K562 (cell line): Measurements from ENCODE around the gene PITPNM3. TPM values are rescaled to one million over a fixed set of nuclear protein-coding genes. Genes with fewer than 3 reads are reported as not detected.

Source experiments
- ATAC-seq: fragments of 200-7000 bp; cut with Tn5 transposase; 3 replicates; pipeline ENCODE4 v1.9.1; 2020; ENCODE audit warnings: moderate library complexity
- BruUV-seq: library from RNA; stranded (reverse); fragments of 400-500 nt; replicated peaks from 2 replicates; lab custom pipeline; 2021; lab: Mats Ljungman, UMichigan
- CTCF ChIA-PET: fragments of 300-600 bp; formaldehyde crosslinking; extraction: SDS; loops from one replicate; lab custom pipeline; 2021; ENCODE audit warnings: low intra/inter-chr PET ratio; lab: Yijun Ruan, JAX
- POLR2A ChIA-PET: fragments of 300-600, 350-650 bp; sonication (Branson Sonifier 250); formaldehyde crosslinking; extraction: SDS; loops from one replicate; lab custom pipeline; 2021; ENCODE audit warnings: antibody characterized with exemption, inconsistent platforms; lab: Yijun Ruan, JAX
- DNase-seq, 4 experiments: peaks; one replicate each; pipeline versions ENCODE4 v3.0.0 to v3.0.0-alpha.2; 2011 to 2018; ENCODE audit warnings: low spot score in 3 of 4, mixed read lengths in 3 of 4; ENCODE audit errors: extremely low read depth in 1 of 4
- FAIRE-seq: peaks from 2 replicates; lab custom pipeline; 2011; peaks lifted over from hg19 to GRCh38; lab: Jason Lieb, UNC
- H2AFZ ChIP-seq: 2 replicates; pipeline ENCODE4 v1.6.0; 2011; ENCODE audit warnings: low read depth, low read length, control low read depth, inconsistent platforms
- H3K27ac ChIP-seq: fragments of 200-600 bp; 3 replicates; pipeline ENCODE4 v1.8.0; 2011; ENCODE audit warnings: low read depth, mild to moderate bottlenecking, control low read depth, inconsistent platforms, low read length, moderate library complexity, mixed read lengths; ENCODE audit errors: extremely low read depth
- H3K27me3 ChIP-seq, 2 experiments: fragments of 300-600 bp in 1 of 2; 2 replicates in 1 of 2; 3 replicates in 1 of 2; pipeline versions ENCODE4 v1.6.0 to v1.8.0; 2011; ENCODE audit warnings: inconsistent platforms in 2 of 2, low read length in 2 of 2, mild to moderate bottlenecking in 1 of 2, mixed read lengths in 1 of 2, moderate library complexity in 1 of 2; ENCODE audit not compliant: control insufficient read depth in 2 of 2, insufficient read depth in 2 of 2
- H3K36me3 ChIP-seq: fragments of 300-600 bp; 3 replicates; pipeline ENCODE4 v1.8.0; 2011; ENCODE audit warnings: mild to moderate bottlenecking, low read length, inconsistent platforms; ENCODE audit not compliant: control insufficient read depth, insufficient read depth
- H3K4me1 ChIP-seq, 2 experiments: fragments of 200-600 bp in 1 of 2; replicated peaks in 1 of 2; 2 replicates in 1 of 2; 3 replicates in 1 of 2; pipeline versions ENCODE4 v1.5.1 to v1.8.0; 2011; ENCODE audit warnings: inconsistent platforms in 2 of 2, low read length in 2 of 2, mild to moderate bottlenecking in 1 of 2, mixed read lengths in 1 of 2, moderate library complexity in 1 of 2; ENCODE audit not compliant: control insufficient read depth in 2 of 2, insufficient read depth in 2 of 2
- H3K4me2 ChIP-seq: 2 replicates; pipeline ENCODE4 v1.6.1; 2011; ENCODE audit warnings: low read length, control low read depth, inconsistent platforms, mixed read lengths; ENCODE audit not compliant: insufficient read depth
- H3K4me3 ChIP-seq: fragments of 200-600 bp; sonication (generic), shearing (Covaris generic); 2 replicates; pipeline ENCODE4 v1.5.1; 2016; ENCODE audit warnings: control low read depth, inconsistent platforms
- H3K79me2 ChIP-seq: fragments of 200-600 bp; 3 replicates; pipeline ENCODE4 v1.8.0; 2011; ENCODE audit warnings: low read length, inconsistent platforms; ENCODE audit not compliant: control insufficient read depth, insufficient read depth
- H3K9ac ChIP-seq, 2 experiments: 2 replicates each; pipeline versions ENCODE4 v1.6.0 to v1.6.1; 2011; ENCODE audit warnings: low read depth in 2 of 2, low read length in 2 of 2, control low read depth in 1 of 2, inconsistent platforms in 1 of 2, mild to moderate bottlenecking in 1 of 2, mixed read lengths in 1 of 2; ENCODE audit not compliant: insufficient read depth in 1 of 2
- H3K9me1 ChIP-seq: one replicate; pipeline ENCODE4 v1.6.0; 2011; ENCODE audit warnings: inconsistent platforms, mild to moderate bottlenecking, low read length, moderate library complexity; ENCODE audit not compliant: control insufficient read depth, insufficient read depth
- H3K9me3 ChIP-seq: replicated peaks from 2 replicates; pipeline ENCODE4 v1.5.1; 2011; ENCODE audit warnings: low read depth, low read length, inconsistent platforms; ENCODE audit not compliant: control insufficient read depth, insufficient read depth
- H4K20me1 ChIP-seq: replicated peaks from 2 replicates; pipeline ENCODE4 v1.6.1; 2011; ENCODE audit warnings: low read length, inconsistent platforms, mixed read lengths; ENCODE audit not compliant: control insufficient read depth, insufficient read depth
- CBFB ChIP-seq: sonication (generic); formaldehyde crosslinking; IDR thresholded peaks from 2 replicates; pipeline ENCODE4 v1.4.0; 2020; ENCODE audit warnings: mild to moderate bottlenecking, missing genetic modification reagents
- ELF2 ChIP-seq: fragments of 250-450 bp; sonication (Bioruptor Pico); IDR thresholded peaks from 2 replicates; pipeline ENCODE4 v1.5.0; 2021; ENCODE audit warnings: mild to moderate bottlenecking
- NR2C1 ChIP-seq, 2 experiments: fragments of 450-650 bp; IDR thresholded peaks; 2 replicates each; pipeline ENCODE4 v1.6.1; 2017; ENCODE audit warnings: mild to moderate bottlenecking in 2 of 2, antibody characterized with exemption in 1 of 2, inconsistent platforms in 1 of 2, missing compliant biosample characterization in 1 of 2, missing genetic modification characterization in 1 of 2
- RBM15 ChIP-seq: fragments of 200-400 bp; formaldehyde crosslinking; IDR thresholded peaks from 2 replicates; pipeline ENCODE4 v1.6.1; 2018; ENCODE audit warnings: mild to moderate bottlenecking, low read length, moderate library complexity; ENCODE audit not compliant: insufficient read depth
- ZBTB1 ChIP-seq: sonication (generic); formaldehyde crosslinking; IDR thresholded peaks from 2 replicates; pipeline ENCODE4 v1.8.1; 2023; ENCODE audit warnings: missing genetic modification reagents, low read depth, mild to moderate bottlenecking, borderline replicate concordance
- ZNF561 ChIP-seq: fragments of 450-650 bp; formaldehyde crosslinking; conservative IDR thresholded peaks from 2 replicates; pipeline ENCODE4 v1.4.0; 2020; ENCODE audit warnings: mild to moderate bottlenecking, moderate library complexity
- ZNF589 ChIP-seq: fragments of 200-800 bp; sonication (Bioruptor generic); IDR thresholded peaks from 2 replicates; pipeline ENCODE4 v1.6.1; 2016; ENCODE audit warnings: low read depth, missing genetic modification characterization, missing compliant biosample characterization
- WGBS: fragments of 100-300 bp; shearing (Covaris generic); methylation state at CpG from one replicate; pipeline ENCODE4 v1.1.6; 2016; ENCODE audit warnings: low coverage, mixed read lengths; ENCODE audit not compliant: insufficient coverage; ENCODE audit errors: missing lambda C conversion rate; 5-methylcytosine and 5-hydroxymethylcytosine counted together
- in situ Hi-C: fragments of 300-500 bp; cut with MboI; formaldehyde crosslinking; loops from 4 replicates; pipeline ENCODE4 v1.15.0; 2018; ENCODE audit warnings: inconsistent platforms, mixed read lengths
- intact Hi-C: fragments of 100-400 bp; cut with micrococcal nuclease; formaldehyde crosslinking; loops from 2 replicates; pipeline ENCODE4 v1.14.2; 2022
- polyA plus RNA-seq, 8 experiments: library from polyadenylated mRNA; depleted of rRNA in 4 of 8; stranded (reverse) in 5 of 8; unstranded in 3 of 8; fragments of >200 nt; fragmentation: Nextera tagmentation in 2 of 8; fragmentation: Illumina TruSeq in 1 of 8; extraction: Ambion mirVana in 2 of 8; extraction: Trizol in 1 of 8; gene quantifications; 2 replicates each; pipeline versions ENCODE4 v1.2.1 to v1.2.3, GENCODE V29; 2011 to 2014; ENCODE audit warnings: inconsistent platforms in 1 of 8, missing spikeins in 1 of 8
- total RNA-seq, 7 experiments: library from RNA; depleted of rRNA in 6 of 7; stranded (reverse); fragments of >200 nt in 6 of 7; fragmentation: Illumina TruSeq in 2 of 7; extraction: Trizol in 2 of 7; gene quantifications; 2 replicates each; pipeline versions ENCODE4 v1.2.1 to v1.2.3, GENCODE V29; 2011 to 2021; ENCODE audit warnings: low replicate concordance in 1 of 7
- TF ChIP-seq, protein P1 (sequence below): sonication (generic); formaldehyde crosslinking; IDR thresholded peaks from 2 replicates; pipeline ENCODE4 v1.9.0; 2022; ENCODE audit warnings: mild to moderate bottlenecking, missing genetic modification reagents
- TF ChIP-seq, protein P2 (sequence below): fragments of 450-650 bp; conservative IDR thresholded peaks from 2 replicates; pipeline ENCODE4 v1.6.1; 2016; ENCODE audit warnings: missing genetic modification characterization, low read depth, mild to moderate bottlenecking, control low read depth, missing compliant biosample characterization
- TF ChIP-seq, protein P3 (sequence below): sonication (generic); formaldehyde crosslinking; IDR thresholded peaks from 2 replicates; pipeline ENCODE4 v1.8.0; 2022; ENCODE audit warnings: missing genetic modification reagents, mild to moderate bottlenecking, borderline replicate concordance

The PITPNM3 gene
- total and polyA plus RNA-seq, 9 of the 15 experiments (the other 6 are each of a cell fraction or from before 2014, with no cell fraction given), result 0.14 to 0.38 (median 0.22) TPM; not detected in 2

DNA sequence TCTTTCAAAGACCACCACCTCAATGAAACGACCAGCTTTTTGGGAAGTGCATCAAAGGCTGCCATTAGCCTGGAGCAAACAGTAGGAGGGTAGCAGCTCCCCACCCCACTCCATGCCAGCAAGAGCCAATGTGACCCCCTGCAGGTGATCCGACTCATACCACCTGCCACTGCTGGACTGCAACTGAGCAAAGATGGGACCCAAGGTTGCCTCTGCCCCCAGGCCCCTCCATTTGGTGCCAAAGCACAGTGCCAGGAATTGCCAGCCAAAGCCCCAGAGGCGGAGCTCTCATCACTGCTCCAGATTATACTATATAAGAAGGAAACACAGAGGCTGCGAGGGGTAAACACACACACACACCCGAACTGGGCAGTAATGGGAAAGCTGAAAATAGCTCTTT is 8.3 kb downstream of the PITPNM3 start:
- Histone ChIP-seq H2AFZ (no peak overlapping the region), H3K4me2 (no peak overlapping the region), H3K36me3 (no peaks in the 10 kb centered on the region), H3K4me3 (no peak overlapping the region), H3K27ac (no peak overlapping the region), H3K27me3 (peaks cover 0 to 33% of the 10 kb centered on the region in 2 experiments; a peak in 1 of 5 replicates), H3K4me1 (no peaks in the 10 kb centered on the region; a peak in 1 of 5 replicates), H3K79me2 (no peaks in the 10 kb centered on the region), H3K9me3 (no peaks in the 10 kb centered on the region), H3K9me1 (no peaks in the 10 kb centered on the region), H3K9ac (no peak overlapping the region), H4K20me1 (no peaks in the 10 kb centered on the region)
- no peak for ATAC-seq
- intact Hi-C loops, result no loop called here
- in situ Hi-C loops, result no loop called here
- POLR2A ChIA-PET, result no interaction called here
- TF ChIP-seq CBFB (CRISPR knock-in tag), result no peak
- TF ChIP-seq NR2C1 (IDR thresholded peaks at IDR 0.05), result no peak
- TF ChIP-seq NR2C1 (tag; IDR thresholded peaks at IDR 0.05), result no peak
- CTCF ChIA-PET, result no interaction called here
- 2% methylated on average over 5 of the region's 5 CpGs for WGBS
- no peak for DNase-seq
- FAIRE-seq, result no peak
- BruUV-seq, result no TSS peak

DNA sequence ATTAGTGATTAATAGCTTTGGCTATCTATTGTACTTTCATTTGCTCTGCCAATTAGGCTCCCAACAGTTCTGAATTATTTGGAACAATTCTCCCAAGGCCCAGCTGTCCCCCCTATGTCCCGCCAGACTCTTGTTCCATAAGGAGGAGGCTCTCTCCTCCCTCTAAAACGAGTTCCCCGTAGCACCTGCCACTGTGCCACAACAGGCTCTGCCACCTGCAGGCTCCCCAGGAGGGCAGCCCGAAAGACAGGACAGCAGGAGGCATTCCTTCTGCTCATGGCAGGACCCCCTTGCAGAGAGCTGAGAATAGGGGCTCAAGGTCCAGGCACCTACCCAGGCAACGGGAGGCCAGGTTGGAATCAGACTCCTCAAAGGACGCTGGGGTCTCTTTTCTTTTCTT is 9.0 kb downstream of the PITPNM3 start:
- intact Hi-C loops, result no loop called here
- H3K27me3 ChIP-seq, result peaks cover 0 to 33% of the 10 kb centered on the region in 2 experiments; a peak in 1 of 5 replicates
- DNase-seq (no peak), ATAC-seq (no peak), FAIRE-seq (no peak)
- no peak overlapping the region for H3K4me2 ChIP-seq
- no peaks in the 10 kb centered on the region for H3K9me3 ChIP-seq
- no peaks in the 10 kb centered on the region for H3K79me2 ChIP-seq
- no peaks in the 10 kb centered on the region; a peak in 1 of 5 replicates for H3K4me1 ChIP-seq
- H3K9ac ChIP-seq, result no peak overlapping the region
- ChIA-PET POLR2A (no interaction called here), CTCF (no interaction called here)
- no peak overlapping the region for H3K27ac ChIP-seq
- in situ Hi-C loops, result no loop called here
- H4K20me1 ChIP-seq, result no peaks in the 10 kb centered on the region
- H3K4me3 ChIP-seq, result no peak overlapping the region
- H3K36me3 ChIP-seq, result no peaks in the 10 kb centered on the region
- no peaks in the 10 kb centered on the region for H3K9me1 ChIP-seq
- H2AFZ ChIP-seq, result no peak overlapping the region
- no TSS peak for BruUV-seq
- no peak for TF ChIP-seq ZBTB1 (CRISPR knock-in tag)
- no peak for TF ChIP-seq ZNF589
- TF ChIP-seq, protein P1, sequence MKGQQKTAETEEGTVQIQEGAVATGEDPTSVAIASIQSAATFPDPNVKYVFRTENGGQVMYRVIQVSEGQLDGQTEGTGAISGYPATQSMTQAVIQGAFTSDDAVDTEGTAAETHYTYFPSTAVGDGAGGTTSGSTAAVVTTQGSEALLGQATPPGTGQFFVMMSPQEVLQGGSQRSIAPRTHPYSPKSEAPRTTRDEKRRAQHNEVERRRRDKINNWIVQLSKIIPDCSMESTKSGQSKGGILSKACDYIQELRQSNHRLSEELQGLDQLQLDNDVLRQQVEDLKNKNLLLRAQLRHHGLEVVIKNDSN, result no peak
- TF ChIP-seq, protein P2, sequence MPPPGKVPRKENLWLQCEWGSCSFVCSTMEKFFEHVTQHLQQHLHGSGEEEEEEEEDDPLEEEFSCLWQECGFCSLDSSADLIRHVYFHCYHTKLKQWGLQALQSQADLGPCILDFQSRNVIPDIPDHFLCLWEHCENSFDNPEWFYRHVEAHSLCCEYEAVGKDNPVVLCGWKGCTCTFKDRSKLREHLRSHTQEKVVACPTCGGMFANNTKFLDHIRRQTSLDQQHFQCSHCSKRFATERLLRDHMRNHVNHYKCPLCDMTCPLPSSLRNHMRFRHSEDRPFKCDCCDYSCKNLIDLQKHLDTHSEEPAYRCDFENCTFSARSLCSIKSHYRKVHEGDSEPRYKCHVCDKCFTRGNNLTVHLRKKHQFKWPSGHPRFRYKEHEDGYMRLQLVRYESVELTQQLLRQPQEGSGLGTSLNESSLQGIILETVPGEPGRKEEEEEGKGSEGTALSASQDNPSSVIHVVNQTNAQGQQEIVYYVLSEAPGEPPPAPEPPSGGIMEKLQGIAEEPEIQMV (tag), result no peak
- TF ChIP-seq, protein P3, sequence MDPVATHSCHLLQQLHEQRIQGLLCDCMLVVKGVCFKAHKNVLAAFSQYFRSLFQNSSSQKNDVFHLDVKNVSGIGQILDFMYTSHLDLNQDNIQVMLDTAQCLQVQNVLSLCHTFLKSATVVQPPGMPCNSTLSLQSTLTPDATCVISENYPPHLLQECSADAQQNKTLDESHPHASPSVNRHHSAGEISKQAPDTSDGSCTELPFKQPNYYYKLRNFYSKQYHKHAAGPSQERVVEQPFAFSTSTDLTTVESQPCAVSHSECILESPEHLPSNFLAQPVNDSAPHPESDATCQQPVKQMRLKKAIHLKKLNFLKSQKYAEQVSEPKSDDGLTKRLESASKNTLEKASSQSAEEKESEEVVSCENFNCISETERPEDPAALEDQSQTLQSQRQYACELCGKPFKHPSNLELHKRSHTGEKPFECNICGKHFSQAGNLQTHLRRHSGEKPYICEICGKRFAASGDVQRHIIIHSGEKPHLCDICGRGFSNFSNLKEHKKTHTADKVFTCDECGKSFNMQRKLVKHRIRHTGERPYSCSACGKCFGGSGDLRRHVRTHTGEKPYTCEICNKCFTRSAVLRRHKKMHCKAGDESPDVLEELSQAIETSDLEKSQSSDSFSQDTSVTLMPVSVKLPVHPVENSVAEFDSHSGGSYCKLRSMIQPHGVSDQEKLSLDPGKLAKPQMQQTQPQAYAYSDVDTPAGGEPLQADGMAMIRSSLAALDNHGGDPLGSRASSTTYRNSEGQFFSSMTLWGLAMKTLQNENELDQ (CRISPR knock-in tag), result no peak
- no peak for TF ChIP-seq ZNF561 (CRISPR knock-in tag)
- no peak for TF ChIP-seq RBM15
- TF ChIP-seq ELF2 (CRISPR knock-in tag), result no peak
- 6% methylated on average over 5 of the region's 6 CpGs for WGBS
